Astrocyte (in vitro differentiated cells and primary cell): ENCODE data around the gene ZFYVE26. TPM values are rescaled to one million over a fixed set of nuclear protein-coding genes. Genes with fewer than 3 reads are reported as not detected.
A peak's percentile ranks its signal among the peaks of the same experiment; 100 is the strongest.

Source experiments
- DNase-seq: peaks from one replicate; pipeline ENCODE4 v3.0.0-alpha.2; 2010; ENCODE audit warnings: low read depth
- FAIRE-seq: peaks from 2 replicates; lab custom pipeline; 2011; peaks lifted over from hg19 to GRCh38; lab: Jason Lieb, UNC
- H2AFZ ChIP-seq: 2 replicates; pipeline ENCODE4 v1.6.0; 2012; ENCODE audit warnings: low read depth, low read length, inconsistent platforms
- H3K27ac ChIP-seq: 2 replicates; pipeline ENCODE4 v1.5.1; 2011; ENCODE audit warnings: low read depth, low read length, inconsistent platforms
- H3K27me3 ChIP-seq: 2 replicates; pipeline ENCODE4 v1.6.0; 2011; ENCODE audit warnings: low read length, inconsistent platforms; ENCODE audit not compliant: insufficient read depth
- H3K36me3 ChIP-seq: 2 replicates; pipeline ENCODE4 v1.5.1; 2011; ENCODE audit warnings: low read length, inconsistent platforms; ENCODE audit not compliant: insufficient read depth
- H3K4me1 ChIP-seq: 2 replicates; pipeline ENCODE4 v1.5.1; 2011; ENCODE audit warnings: low read length, inconsistent platforms; ENCODE audit not compliant: insufficient read depth
- H3K4me2 ChIP-seq: 2 replicates; pipeline ENCODE4 v1.6.0; 2012; ENCODE audit warnings: low read length, inconsistent platforms
- H3K4me3 ChIP-seq: 2 replicates; pipeline ENCODE4 v1.5.1; 2011; ENCODE audit warnings: low read depth, mild to moderate bottlenecking, low read length, inconsistent platforms; ENCODE audit not compliant: insufficient read depth
- H3K79me2 ChIP-seq: 2 replicates; pipeline ENCODE4 v1.6.0; 2012; ENCODE audit warnings: mild to moderate bottlenecking, low read length, inconsistent platforms; ENCODE audit not compliant: insufficient read depth
- H3K9ac ChIP-seq: 2 replicates; pipeline ENCODE4 v1.6.0; 2012; ENCODE audit warnings: mild to moderate bottlenecking, low read length, inconsistent platforms
- H3K9me3 ChIP-seq: 2 replicates; pipeline ENCODE4 v1.5.1; 2012; ENCODE audit warnings: low read depth, mild to moderate bottlenecking, low read length, inconsistent platforms; ENCODE audit not compliant: insufficient read depth
- H4K20me1 ChIP-seq: 2 replicates; pipeline ENCODE4 v1.6.0; 2012; ENCODE audit warnings: low read length, inconsistent platforms; ENCODE audit not compliant: insufficient read depth
- H3K27ac Mint-ChIP-seq: one replicate; pipeline ENCODE4 v1.8.0; 2021; ENCODE audit warnings: mild to moderate bottlenecking, mixed read lengths; ENCODE audit not compliant: unreplicated experiment
- H3K27me3 Mint-ChIP-seq: one replicate; pipeline ENCODE4 v1.8.0; 2021; ENCODE audit warnings: low read depth, mixed read lengths; ENCODE audit not compliant: unreplicated experiment
- H3K36me3 Mint-ChIP-seq: one replicate; pipeline ENCODE4 v1.8.0; 2021; ENCODE audit warnings: low read depth, mixed read lengths; ENCODE audit not compliant: unreplicated experiment
- H3K4me1 Mint-ChIP-seq: one replicate; pipeline ENCODE4 v1.8.0; 2021; ENCODE audit warnings: low read depth, mixed read lengths; ENCODE audit not compliant: unreplicated experiment
- H3K4me3 Mint-ChIP-seq: one replicate; pipeline ENCODE4 v1.8.0; 2021; ENCODE audit warnings: mild to moderate bottlenecking, moderate library complexity, mixed read lengths; ENCODE audit not compliant: unreplicated experiment
- H3K9me3 Mint-ChIP-seq: one replicate; pipeline ENCODE4 v1.8.0; 2021; ENCODE audit warnings: mild to moderate bottlenecking, mixed read lengths; ENCODE audit not compliant: unreplicated experiment
- CTCF ChIP-seq: IDR thresholded peaks from 2 replicates; pipeline ENCODE4 v1.5.1; 2011; ENCODE audit warnings: low read depth, mild to moderate bottlenecking, inconsistent platforms, low read length, moderate library complexity; ENCODE audit not compliant: insufficient read depth
- EZH2 ChIP-seq: IDR thresholded peaks from 2 replicates; pipeline ENCODE4 v1.6.1; 2012; ENCODE audit warnings: mild to moderate bottlenecking, low read length, inconsistent platforms; ENCODE audit not compliant: insufficient read depth
- total RNA-seq: library from RNA; stranded (reverse); gene quantifications from 2 replicates; pipeline ENCODE4 v1.2.1, GENCODE V29; 2021

Gene ZFYVE26
- total RNA-seq, 1 donor from 2014 or later = 27.4 TPM

- no peak for FAIRE-seq
- H3K36me3 ChIP-seq = no peaks in the 10 kb centered on the region
- no peaks in the 10 kb centered on the region for H3K9me3 ChIP-seq
- no peak overlapping the region for H3K9ac ChIP-seq
- TF ChIP-seq CTCF (no peak), EZH2 (no peak)
- DNase-seq = no peak
- Mint-ChIP-seq H3K4me3 (no peak overlapping the region), H3K36me3 (no peaks in the 10 kb centered on the region), H3K27ac (no peak overlapping the region), H3K9me3 (no peaks in the 10 kb centered on the region), H3K27me3 (peaks cover 21% of the 10 kb centered on the region), H3K4me1 (peaks cover 5% of the 10 kb centered on the region)
- H2AFZ ChIP-seq = peak overlapping the region; percentile 49
- H4K20me1 ChIP-seq = no peaks in the 10 kb centered on the region
- H3K27ac ChIP-seq = no peak overlapping the region
- no peaks in the 10 kb centered on the region for H3K4me1 ChIP-seq
- peaks cover 26% of the 10 kb centered on the region for H3K27me3 ChIP-seq
- H3K79me2 ChIP-seq = no peaks in the 10 kb centered on the region
- H3K4me2 ChIP-seq = peak overlapping the region; percentile 7
- no peak overlapping the region for H3K4me3 ChIP-seq
These were observed 87.1 kb downstream of the ZFYVE26 start for GRCh38 chr14:67729072-67729885.

- no peak for FAIRE-seq
- H3K4me1 ChIP-seq = no peaks in the 10 kb centered on the region
- H3K4me3 Mint-ChIP-seq = no peak overlapping the region
- H4K20me1 ChIP-seq = no peaks in the 10 kb centered on the region
- no peaks in the 10 kb centered on the region for H3K9me3 ChIP-seq
- no peak overlapping the region for H3K4me3 ChIP-seq
- H3K27me3 Mint-ChIP-seq = peaks cover 21% of the 10 kb centered on the region
- TF ChIP-seq EZH2 = no peak
- TF ChIP-seq CTCF = no peak
- H3K4me1 Mint-ChIP-seq = peaks cover 3% of the 10 kb centered on the region
- H3K9me3 Mint-ChIP-seq = no peaks in the 10 kb centered on the region
- H2AFZ ChIP-seq = no peak overlapping the region
- H3K27ac ChIP-seq = no peak overlapping the region
- H3K4me2 ChIP-seq = no peak overlapping the region
- H3K79me2 ChIP-seq = no peaks in the 10 kb centered on the region
- H3K36me3 ChIP-seq = no peaks in the 10 kb centered on the region
- H3K27me3 ChIP-seq = peaks cover 33% of the 10 kb centered on the region
- no peak overlapping the region for H3K9ac ChIP-seq
- H3K36me3 Mint-ChIP-seq = no peaks in the 10 kb centered on the region
- no peak overlapping the region for H3K27ac Mint-ChIP-seq
- no peak for DNase-seq
These were observed 88.1 kb downstream of the ZFYVE26 start for GRCh38 chr14:67728258-67728657.

GRCh38 chr14:67727361-67727760 is 89.0 kb downstream of the ZFYVE26 start:
- no peak overlapping the region for H3K4me3 Mint-ChIP-seq
- peaks cover 33% of the 10 kb centered on the region for H3K27me3 ChIP-seq
- TF ChIP-seq CTCF (no peak), EZH2 (no peak)

More at GRCh38 chr14:67727361-67727760, 89.0 kb downstream of the ZFYVE26 start:
- no peaks in the 10 kb centered on the region for H3K9me3 ChIP-seq
- DNase-seq (no peak), FAIRE-seq (no peak)
- Mint-ChIP-seq H3K9me3 (no peaks in the 10 kb centered on the region), H3K4me1 (peaks cover 3% of the 10 kb centered on the region), H3K36me3 (no peaks in the 10 kb centered on the region), H3K27ac (no peak overlapping the region), H3K27me3 (peaks cover 27% of the 10 kb centered on the region)
- no peak overlapping the region for H3K9ac ChIP-seq
- H2AFZ ChIP-seq = no peak overlapping the region
- no peaks in the 10 kb centered on the region for H3K36me3 ChIP-seq
- no peaks in the 10 kb centered on the region for H3K4me1 ChIP-seq
- no peak overlapping the region for H3K27ac ChIP-seq
- no peaks in the 10 kb centered on the region for H3K79me2 ChIP-seq
- no peak overlapping the region for H3K4me3 ChIP-seq
- H4K20me1 ChIP-seq = no peaks in the 10 kb centered on the region
- no peak overlapping the region for H3K4me2 ChIP-seq
